Activated B cell treated with CpG ODN at 0.5 μM for 24 hours (primary cell): ENCODE results near the gene TAS1R3. TPM values are rescaled to one million over a fixed set of nuclear protein-coding genes. Genes with fewer than 3 reads are reported as not detected.
A peak's percentile ranks its signal among the peaks of the same experiment; 100 is the strongest.

ENCODE experiments used
- ATAC-seq: fragments of 200-7000 bp; cut with Tn5 transposase; one replicate; pipeline ENCODE4 v1.10.0; 2021; ENCODE audit warnings: low read depth, mild to moderate bottlenecking, moderate library complexity
- CTCF ChIA-PET: fragments of 350-600 bp; sonication (Branson Sonifier 250); formaldehyde crosslinking; loops from one replicate; lab custom pipeline; 2021; ENCODE audit warnings: antibody characterized with exemption; lab: Charles Lee
- POLR2A ChIA-PET: fragments of 350-600 bp; sonication (Branson Sonifier 250); formaldehyde crosslinking; loops from one replicate; lab custom pipeline; 2021; ENCODE audit warnings: antibody characterized with exemption; lab: Charles Lee
- DNase-seq: peaks from one replicate; pipeline ENCODE4 v3.0.0; 2022
- H3K27ac Mint-ChIP-seq: one replicate; pipeline ENCODE4 v1.8.0; 2020; ENCODE audit warnings: mixed read lengths
- H3K27me3 Mint-ChIP-seq: one replicate; pipeline ENCODE4 v1.8.0; 2021; ENCODE audit warnings: mixed read lengths
- H3K36me3 Mint-ChIP-seq: one replicate; pipeline ENCODE4 v1.8.0; 2021; ENCODE audit warnings: low read depth, mixed read lengths
- H3K4me1 Mint-ChIP-seq: one replicate; pipeline ENCODE4 v1.8.0; 2021; ENCODE audit warnings: mixed read lengths
- H3K4me3 Mint-ChIP-seq: one replicate; pipeline ENCODE4 v1.8.0; 2020; ENCODE audit warnings: mild to moderate bottlenecking, mixed read lengths
- H3K9me3 Mint-ChIP-seq: one replicate; pipeline ENCODE4 v1.8.0; 2020; ENCODE audit warnings: mixed read lengths
- CTCF ChIP-seq: fragments of 200-600 bp; IDR thresholded peaks from one replicate; pipeline ENCODE4 v1.8.0; 2022; ENCODE audit warnings: antibody characterized with exemption, mild to moderate bottlenecking
- intact Hi-C: fragments of 100-400 bp; cut with micrococcal nuclease; formaldehyde crosslinking; loops from one replicate; pipeline ENCODE4 v1.15.1; 2024
- total RNA-seq: library from RNA; stranded (reverse); gene quantifications from 2 replicates; pipeline ENCODE4 v1.2.3, GENCODE V29; 2022

Gene TAS1R3
- total RNA-seq, 1 donor from 2014 or later, result 2.5 TPM

GRCh38 chr1:1307261-1307922 lies 23.7 kb upstream of the TAS1R3 start:
- intact Hi-C loops, result loop anchor here (5.0 to 10.0 kb wide), 4 partner anchors 35 to 587 kb away; partner anchors contain the start of genes GNB1 and UBE2J2
- ATAC-seq, result no peak
- no peak for DNase-seq
- Mint-ChIP-seq H3K36me3 (peaks cover 7% of the 10 kb centered on the region), H3K4me3 (peak overlapping the region; percentile 79), H3K27ac (peak overlapping the region; percentile 86), H3K9me3 (no peaks in the 10 kb centered on the region), H3K4me1 (peaks cover 38% of the 10 kb centered on the region), H3K27me3 (no peaks in the 10 kb centered on the region)
- CTCF ChIA-PET, result no interaction called here
- TF ChIP-seq CTCF, result no peak
- POLR2A ChIA-PET, result interaction anchor here (0.9 kb wide), 1 partner anchor 68 kb away, joined by 3 read pairs; the partner anchor contains the start of gene AURKAIP1

- intact Hi-C loops, result loop anchor here (1.0 to 10.0 kb wide), 10 partner anchors 16 to 587 kb away; partner anchors contain the start of genes AURKAIP1, C1orf159, CCNL2 and CPTP
- ChIA-PET CTCF (no interaction called here), POLR2A (no interaction called here)
- no peak for TF ChIP-seq CTCF
- DNase-seq (peak; percentile 88), ATAC-seq (peak; percentile 68)
- H3K27me3 Mint-ChIP-seq, result no peaks in the 10 kb centered on the region
- peaks cover 38% of the 10 kb centered on the region for H3K4me1 Mint-ChIP-seq
- H3K9me3 Mint-ChIP-seq, result no peaks in the 10 kb centered on the region
- H3K36me3 Mint-ChIP-seq, result peaks cover 13% of the 10 kb centered on the region
- H3K27ac Mint-ChIP-seq, result peak within 1 kb of the TSS; percentile 87
- peak within 1 kb of the TSS; percentile 86 for H3K4me3 Mint-ChIP-seq
These were observed 22.9 kb upstream of the TAS1R3 start, which contains the start of the genes ACAP3 and PUSL1 for GRCh38 chr1:1307923-1308755. Gene ACAP3, minus strand, starts transcription at chr1:1307930. Its CDS starts 115 bp downstream, at chr1:1307815. Gene PUSL1, plus strand, starts transcription at chr1:1308597. Its CDS starts 47 bp downstream, at chr1:1308644.

DNA sequence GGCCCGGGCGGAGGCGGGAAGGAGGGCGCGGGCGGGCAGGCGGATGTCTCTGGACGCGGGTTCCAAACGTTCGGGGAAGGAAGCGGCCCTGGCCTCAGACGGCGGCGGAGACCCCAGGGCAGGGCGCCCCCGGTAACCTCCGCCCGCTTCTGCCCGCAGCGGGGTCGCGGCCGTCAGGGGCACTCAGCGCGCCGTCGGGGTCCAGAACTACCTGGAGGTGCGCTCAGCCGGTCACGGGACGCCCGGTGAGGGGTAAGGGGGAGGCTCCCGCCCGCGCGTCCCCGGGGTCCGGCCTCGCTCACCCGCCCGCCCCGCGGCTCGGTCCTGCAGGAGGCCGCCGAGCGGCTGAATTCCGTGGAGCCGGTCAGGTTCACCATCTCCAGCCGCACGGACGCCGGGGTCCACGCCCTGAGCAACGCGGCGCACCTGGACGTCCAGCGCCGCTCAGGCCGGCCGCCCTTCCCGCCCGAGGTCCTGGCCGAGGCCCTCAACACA lies 22.3 kb upstream of the TAS1R3 start:
- Mint-ChIP-seq H3K4me1 (peaks cover 37% of the 10 kb centered on the region), H3K4me3 (peak overlapping the region; percentile 86), H3K36me3 (peaks cover 19% of the 10 kb centered on the region), H3K27ac (peak overlapping the region; percentile 69), H3K27me3 (no peaks in the 10 kb centered on the region), H3K9me3 (no peaks in the 10 kb centered on the region)
- intact Hi-C loops, result loop anchor here (1.0 to 10.0 kb wide), 10 partner anchors 15 to 586 kb away; partner anchors contain the start of genes AURKAIP1, C1orf159, CCNL2 and CPTP
- TF ChIP-seq CTCF, result no peak
- POLR2A ChIA-PET, result no interaction called here
- DNase-seq, result no peak
- CTCF ChIA-PET, result no interaction called here
- no peak for ATAC-seq

DNA sequence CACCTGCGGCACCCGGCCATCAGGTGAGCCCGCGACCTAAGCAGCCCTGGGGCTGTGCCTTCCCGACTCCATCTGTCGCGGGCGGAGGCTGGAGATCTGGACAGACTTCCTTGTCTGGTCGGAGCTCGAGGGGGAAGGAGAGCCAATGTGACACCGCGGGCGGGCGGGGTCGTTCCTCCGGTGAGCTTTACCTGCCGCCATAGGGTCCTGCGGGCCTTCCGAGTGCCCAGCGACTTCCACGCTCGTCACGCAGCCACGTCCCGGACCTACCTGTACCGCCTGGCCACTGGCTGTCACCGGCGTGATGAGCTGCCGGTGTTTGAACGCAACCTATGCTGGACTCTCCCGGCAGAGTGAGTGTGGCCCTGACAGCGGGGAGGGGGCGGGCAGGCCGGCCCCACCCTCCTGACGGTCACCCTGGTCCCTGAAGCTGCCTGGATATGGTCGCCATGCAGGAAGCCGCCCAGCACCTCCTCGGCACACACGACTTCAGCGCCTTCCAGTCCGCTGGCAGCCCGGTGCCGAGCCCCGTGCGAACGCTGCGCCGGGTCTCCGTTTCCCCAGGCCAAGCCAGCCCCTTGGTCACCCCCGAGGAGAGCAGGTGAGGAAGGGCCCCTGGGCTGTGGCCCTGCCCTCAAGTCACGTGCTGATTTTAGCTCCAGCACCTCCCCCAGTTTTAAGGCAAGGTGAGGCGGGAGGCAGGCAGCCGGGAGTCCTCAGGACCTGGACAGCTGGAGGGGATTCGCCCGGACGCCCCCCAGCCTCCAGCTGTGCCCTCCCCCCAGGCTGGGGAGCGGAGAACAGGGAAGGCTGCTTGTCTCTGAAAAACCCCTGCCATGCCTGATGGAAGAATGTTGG lies 21.6 kb upstream of the TAS1R3 start:
- TF ChIP-seq CTCF, result no peak
- POLR2A ChIA-PET, result no interaction called here
- no peak for ATAC-seq
- Mint-ChIP-seq H3K9me3 (no peaks in the 10 kb centered on the region), H3K4me3 (peak overlapping the region; percentile 79), H3K27ac (no peak overlapping the region), H3K4me1 (peaks cover 34% of the 10 kb centered on the region), H3K36me3 (peaks cover 22% of the 10 kb centered on the region), H3K27me3 (no peaks in the 10 kb centered on the region)
- CTCF ChIA-PET, result interaction anchor here (1.2 kb wide), 1 partner anchor 18 kb away, joined by 3 read pairs; no protein-coding TSS in a partner anchor
- no peak for DNase-seq
- intact Hi-C loops, result loop anchor here (5.0 to 10.0 kb wide), 4 partner anchors 37 to 585 kb away; partner anchors contain the start of genes GNB1 and UBE2J2
